Stimulated activated CD8-positive, alpha-beta memory T cell treated with anti-CD3 and anti-CD28 coated beads, Interleukin-4, amount 100 ng/mL, for 4 hours (primary cell): Measurements from ENCODE around the gene BMP6.

Source experiments
- DNase-seq, 2 donors: peaks; one replicate each; pipeline ENCODE4 v3.0.0-alpha.2; 2020; ENCODE audit warnings: low read depth in 2 of 2, low spot score in 1 of 2

Gene BMP6

GRCh38 chr6:7725849-7726415, at the start of gene BMP6:
Gene BMP6, plus strand, starts transcription at chr6:7726099. Its CDS starts 857 bp downstream, at chr6:7726956.
- peak in 1 of 2 donors; percentile 6 for DNase-seq

GRCh38 chr6:7677229-7677628, 48.7 kb upstream of the BMP6 start:
- no peak for DNase-seq

GRCh38 chr6:7680393-7681075, 45.4 kb upstream of the BMP6 start:
- DNase-seq: no peak

GRCh38 chr6:7681449-7681848, 44.5 kb upstream of the BMP6 start:
- DNase-seq: no peak

GRCh38 chr6:7684076-7684475, 41.8 kb upstream of the BMP6 start:
- DNase-seq: no peak

GRCh38 chr6:7684843-7685242, 41.1 kb upstream of the BMP6 start:
- DNase-seq: no peak

GRCh38 chr6:7685276-7685675, 40.6 kb upstream of the BMP6 start:
- DNase-seq: no peak

GRCh38 chr6:7687145-7688111, 38.5 kb upstream of the BMP6 start:
- no peak for DNase-seq

- no peak for DNase-seq
Measured at GRCh38 chr6:7691021-7691420, 34.9 kb upstream of the BMP6 start.

- no peak for DNase-seq
Measured at GRCh38 chr6:7691675-7692452, 34.0 kb upstream of the BMP6 start.

- DNase-seq: no peak
Measured at GRCh38 chr6:7692453-7692784, 33.5 kb upstream of the BMP6 start.

- DNase-seq: no peak
Measured at GRCh38 chr6:7693827-7694226, 32.1 kb upstream of the BMP6 start.

- no peak for DNase-seq
Measured at GRCh38 chr6:7696061-7696460, 29.8 kb upstream of the BMP6 start.

GRCh38 chr6:7697432-7697819, 28.5 kb upstream of the BMP6 start:
- DNase-seq: no peak

GRCh38 chr6:7697820-7698623, 27.9 kb upstream of the BMP6 start:
- DNase-seq: no peak

GRCh38 chr6:7701212-7701834, 24.6 kb upstream of the BMP6 start:
- DNase-seq: no peak

- DNase-seq: no peak
Measured at GRCh38 chr6:7703148-7703680, 22.7 kb upstream of the BMP6 start.

GRCh38 chr6:7705483-7705882, 20.4 kb upstream of the BMP6 start:
- no peak for DNase-seq

GRCh38 chr6:7706269-7706668, 19.6 kb upstream of the BMP6 start:
- DNase-seq: no peak

- no peak for DNase-seq
Measured at GRCh38 chr6:7707787-7708186, 18.1 kb upstream of the BMP6 start.
